Ovary (tissue), 3 donors: ENCODE data around the gene SPANXN4.

Experiments used
- CTCF ChIP-seq, 3 donors: fragments of 450-650 bp in 2 of 3; fragments of 200-600 bp in 1 of 3; IDR thresholded peaks; one replicate each; pipeline versions ENCODE4 v1.5.1 to v1.8.0; 2016 to 2022; ENCODE audit warnings: antibody characterized with exemption in 3 of 3, mild to moderate bottlenecking in 1 of 3
- EP300 ChIP-seq: sonication (generic); formaldehyde crosslinking; IDR thresholded peaks from one replicate; pipeline ENCODE4 v1.6.1; 2017; ENCODE audit warnings: antibody characterized with exemption
- POLR2A ChIP-seq: fragments of 450-650 bp; IDR thresholded peaks from one replicate; pipeline ENCODE4 v1.6.1; 2017; ENCODE audit warnings: antibody characterized with exemption, mild to moderate bottlenecking, moderate library complexity
- donor health status: DM: no; HTN: no; CAD: no.

GRCh38 chrX:142978130-142978684, 47.5 kb upstream of the SPANXN4 start:
- TF ChIP-seq CTCF (IDR thresholded peaks at IDR 0.05) (no peak), POLR2A (no peak), EP300 (no peak)
